ENCODE data around the gene MICAL2. TPM values are rescaled to one million over a fixed set of nuclear protein-coding genes. Genes with fewer than 3 reads are reported as not detected.

The MICAL2 gene
- total RNA-seq, 2 experiments from 2014 or later = not detected

DNA sequence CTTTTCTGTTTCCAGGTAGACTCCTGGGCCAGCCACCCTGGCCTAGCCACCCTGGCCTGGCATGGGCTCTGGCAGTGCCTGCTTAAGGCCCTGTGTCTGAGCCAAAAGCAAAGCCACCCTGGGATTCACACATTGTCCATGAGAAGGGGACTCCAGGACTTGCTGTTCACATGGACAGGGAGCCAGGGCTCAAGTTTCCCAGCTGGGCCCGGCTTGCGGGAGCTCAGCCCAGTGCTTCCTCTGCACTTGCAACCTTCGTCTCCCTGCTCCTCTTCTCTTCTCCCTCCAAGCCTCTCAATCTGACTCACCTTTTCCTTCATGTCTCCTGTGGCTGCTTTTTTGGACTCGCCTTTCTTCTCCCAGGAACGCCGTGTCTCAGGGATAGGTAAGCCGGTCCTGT, 130.3 kb downstream of the MICAL2 start:
- ChIA-PET POLR2A (no interaction called here), CTCF (ENCODE audit: unreplicated experiment) (no interaction called here)
- TF ChIP-seq EZH2phosphoT487 (IDR thresholded peaks at IDR 0.05; ENCODE audit: borderline replicate concordance, low read depth, low read length) = no peak
- TF ChIP-seq, protein P1, sequence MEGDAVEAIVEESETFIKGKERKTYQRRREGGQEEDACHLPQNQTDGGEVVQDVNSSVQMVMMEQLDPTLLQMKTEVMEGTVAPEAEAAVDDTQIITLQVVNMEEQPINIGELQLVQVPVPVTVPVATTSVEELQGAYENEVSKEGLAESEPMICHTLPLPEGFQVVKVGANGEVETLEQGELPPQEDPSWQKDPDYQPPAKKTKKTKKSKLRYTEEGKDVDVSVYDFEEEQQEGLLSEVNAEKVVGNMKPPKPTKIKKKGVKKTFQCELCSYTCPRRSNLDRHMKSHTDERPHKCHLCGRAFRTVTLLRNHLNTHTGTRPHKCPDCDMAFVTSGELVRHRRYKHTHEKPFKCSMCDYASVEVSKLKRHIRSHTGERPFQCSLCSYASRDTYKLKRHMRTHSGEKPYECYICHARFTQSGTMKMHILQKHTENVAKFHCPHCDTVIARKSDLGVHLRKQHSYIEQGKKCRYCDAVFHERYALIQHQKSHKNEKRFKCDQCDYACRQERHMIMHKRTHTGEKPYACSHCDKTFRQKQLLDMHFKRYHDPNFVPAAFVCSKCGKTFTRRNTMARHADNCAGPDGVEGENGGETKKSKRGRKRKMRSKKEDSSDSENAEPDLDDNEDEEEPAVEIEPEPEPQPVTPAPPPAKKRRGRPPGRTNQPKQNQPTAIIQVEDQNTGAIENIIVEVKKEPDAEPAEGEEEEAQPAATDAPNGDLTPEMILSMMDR (conservative IDR thresholded peaks at IDR 0.05; ENCODE audit: low read length) = no peak
- intact Hi-C loops (cut with micrococcal nuclease; ENCODE audit: unreplicated experiment) = no loop called here
- Histone ChIP-seq H3K4me3 (ENCODE audit: low read depth, low read length, poor library complexity, severe bottlenecking) (no peak overlapping the region), H3K79me2 (ENCODE audit: insufficient read depth, low read depth, low read length) (no peaks in the 10 kb centered on the region), H3K36me3 (ENCODE audit: insufficient read depth, low read length) (no peaks in the 10 kb centered on the region), H3K9me2 (ENCODE audit: insufficient read depth, low read length) (no peaks in the 10 kb centered on the region), H3K27ac (ENCODE audit: low read depth, low read length, poor library complexity, severe bottlenecking) (no peak overlapping the region), H2AFZ (ENCODE audit: low read length) (no peak overlapping the region), H3K4me1 (ENCODE audit: insufficient read depth, low read length, poor library complexity, severe bottlenecking) (no peaks in the 10 kb centered on the region), H3K9me3 (ENCODE audit: low read length) (no peaks in the 10 kb centered on the region), H3K4me2 (ENCODE audit: low read length) (no peak overlapping the region), H4K20me1 (ENCODE audit: insufficient read depth, low read length) (no peaks in the 10 kb centered on the region)
- no TSS peak for BruUV-seq (replicated peaks)
- DNase-seq (ENCODE audit: low spot score) = no peak

DNA sequence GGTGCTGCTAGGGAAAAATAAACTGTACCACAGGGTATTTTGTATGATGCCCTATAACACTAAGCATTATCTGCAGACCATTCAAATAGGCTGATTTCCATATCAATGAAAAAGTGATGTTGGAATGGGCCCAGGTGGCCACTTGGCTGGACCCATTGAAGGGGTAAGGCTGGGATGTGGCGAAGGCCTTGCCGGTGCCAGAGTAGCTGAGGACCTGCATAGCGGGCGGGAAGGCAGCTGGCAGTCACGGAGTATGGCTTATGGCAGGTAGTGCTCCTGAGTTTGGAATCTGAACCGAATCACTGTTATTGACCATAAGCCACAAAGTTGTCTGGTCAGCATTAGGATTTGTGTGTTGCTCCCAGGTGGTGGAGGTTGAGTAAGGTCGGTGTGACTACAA, 131.0 kb downstream of the MICAL2 start:
- H3K4me2 ChIP-seq (ENCODE audit: low read length) = no peak overlapping the region
- no peaks in the 10 kb centered on the region for H3K9me2 ChIP-seq (ENCODE audit: insufficient read depth, low read length)
- no peaks in the 10 kb centered on the region for H3K9me3 ChIP-seq (ENCODE audit: low read length)
- H3K4me3 ChIP-seq (ENCODE audit: low read depth, low read length, poor library complexity, severe bottlenecking) = no peak overlapping the region
- intact Hi-C loops (cut with micrococcal nuclease; ENCODE audit: unreplicated experiment) = no loop called here
- H2AFZ ChIP-seq (ENCODE audit: low read length) = no peak overlapping the region
- no TSS peak for BruUV-seq (replicated peaks)
- no peaks in the 10 kb centered on the region for H3K79me2 ChIP-seq (ENCODE audit: insufficient read depth, low read depth, low read length)
- no peaks in the 10 kb centered on the region for H4K20me1 ChIP-seq (ENCODE audit: insufficient read depth, low read length)
- no peak overlapping the region for H3K27ac ChIP-seq (ENCODE audit: low read depth, low read length, poor library complexity, severe bottlenecking)
- H3K36me3 ChIP-seq (ENCODE audit: insufficient read depth, low read length) = no peaks in the 10 kb centered on the region
- DNase-seq (ENCODE audit: low spot score) = no peak
- ChIA-PET CTCF (ENCODE audit: unreplicated experiment) (no interaction called here), POLR2A (no interaction called here)
- H3K4me1 ChIP-seq (ENCODE audit: insufficient read depth, low read length, poor library complexity, severe bottlenecking) = no peaks in the 10 kb centered on the region
- TF ChIP-seq, protein P1 (conservative IDR thresholded peaks at IDR 0.05; ENCODE audit: low read length) = no peak
- no peak for TF ChIP-seq EZH2phosphoT487 (IDR thresholded peaks at IDR 0.05; ENCODE audit: borderline replicate concordance, low read depth, low read length)

DNA sequence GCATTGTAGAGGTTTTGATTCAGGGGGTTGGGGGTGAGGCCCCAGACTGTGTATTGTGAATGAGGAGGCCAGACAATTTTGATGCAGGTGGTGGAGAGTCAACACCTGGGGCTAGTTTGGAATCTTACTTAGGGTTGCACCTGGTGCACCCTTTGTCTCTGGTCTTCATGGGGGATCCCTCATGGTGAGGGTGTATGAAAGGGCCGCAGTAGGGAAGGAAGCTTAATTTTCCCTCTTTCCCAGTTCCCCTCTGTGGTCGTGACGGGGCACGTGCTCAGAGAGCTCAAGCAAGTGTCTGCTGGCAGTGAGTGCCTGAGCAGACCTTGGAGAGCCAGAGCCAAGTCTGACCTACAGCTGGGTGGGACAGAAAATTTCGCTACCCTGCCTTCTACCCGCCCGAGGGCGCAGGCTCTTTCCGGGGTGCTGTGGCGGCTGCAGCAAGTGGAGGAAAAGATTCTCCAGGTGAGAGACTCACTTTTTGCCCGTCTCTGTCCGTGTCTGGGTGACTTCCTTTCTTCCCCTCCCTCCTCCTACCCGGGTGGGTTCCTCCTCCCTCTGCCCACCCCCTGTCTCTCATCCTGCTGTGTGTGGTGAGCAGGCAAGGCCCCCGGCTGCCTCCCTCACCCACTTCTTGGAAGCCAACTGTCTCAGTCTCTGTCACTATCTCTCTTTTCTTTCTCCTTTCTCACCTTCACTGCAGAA, 131.7 kb downstream of the MICAL2 start:
- no peaks in the 10 kb centered on the region for H3K36me3 ChIP-seq (ENCODE audit: insufficient read depth, low read length)
- BruUV-seq (replicated peaks) = no TSS peak
- no peak overlapping the region for H3K27ac ChIP-seq (ENCODE audit: low read depth, low read length, poor library complexity, severe bottlenecking)
- no peaks in the 10 kb centered on the region for H3K9me2 ChIP-seq (ENCODE audit: insufficient read depth, low read length)
- no peak for TF ChIP-seq EZH2phosphoT487 (IDR thresholded peaks at IDR 0.05; ENCODE audit: borderline replicate concordance, low read depth, low read length)
- TF ChIP-seq, protein P1 (conservative IDR thresholded peaks at IDR 0.05; ENCODE audit: low read length) = no peak
- CTCF ChIA-PET (ENCODE audit: unreplicated experiment) = no interaction called here
- no peaks in the 10 kb centered on the region for H3K79me2 ChIP-seq (ENCODE audit: insufficient read depth, low read depth, low read length)
- POLR2A ChIA-PET = no interaction called here
- no peaks in the 10 kb centered on the region for H3K9me3 ChIP-seq (ENCODE audit: low read length)
- no peak for DNase-seq (ENCODE audit: low spot score)
- no peak overlapping the region for H2AFZ ChIP-seq (ENCODE audit: low read length)
- no peak overlapping the region for H3K4me3 ChIP-seq (ENCODE audit: low read depth, low read length, poor library complexity, severe bottlenecking)
- no peaks in the 10 kb centered on the region for H3K4me1 ChIP-seq (ENCODE audit: insufficient read depth, low read length, poor library complexity, severe bottlenecking)
- H3K4me2 ChIP-seq (ENCODE audit: low read length) = no peak overlapping the region
- no peaks in the 10 kb centered on the region for H4K20me1 ChIP-seq (ENCODE audit: insufficient read depth, low read length)
- intact Hi-C loops (cut with micrococcal nuclease; ENCODE audit: unreplicated experiment) = no loop called here

Data from OCI-LY7 (cell line).